HG03354 (cell line): ENCODE data around the gene POLE4.
A peak's percentile ranks its signal among the peaks of the same experiment; 100 is the strongest.

Source experiments
- ATAC-seq: cut with Tn5 transposase; IDR thresholded peaks from one replicate; pipeline ENCODE4 v1.9.1; 2021; ENCODE audit warnings: mild to moderate bottlenecking; ENCODE audit not compliant: unreplicated experiment, poor library complexity, severe bottlenecking

The POLE4 gene

GRCh38 chr2:74958274-74959105, at the start of gene POLE4:
TSS of gene POLE4 (plus strand) at chr2:74958643. CDS start at chr2:74958680, 37 bp downstream.
- peak; percentile 94 for ATAC-seq

GRCh38 chr2:74908748-74909444, 49.5 kb upstream of the POLE4 start:
- no peak for ATAC-seq

GRCh38 chr2:74910245-74910644, 48.2 kb upstream of the POLE4 start:
- no peak for ATAC-seq

- no peak for ATAC-seq
Observed at GRCh38 chr2:74911061-74911460, 47.4 kb upstream of the POLE4 start.

- no peak for ATAC-seq
Observed at GRCh38 chr2:74915743-74916142, 42.7 kb upstream of the POLE4 start.

GRCh38 chr2:74916394-74916793, 42.0 kb upstream of the POLE4 start:
- no peak for ATAC-seq

- ATAC-seq, result no peak
Observed at GRCh38 chr2:74917702-74918619, 40.5 kb upstream of the POLE4 start.

GRCh38 chr2:74919827-74920226, 38.6 kb upstream of the POLE4 start:
- no peak for ATAC-seq

- ATAC-seq, result no peak
Observed at GRCh38 chr2:74921236-74921736, 37.2 kb upstream of the POLE4 start.

- no peak for ATAC-seq
Observed at GRCh38 chr2:74922592-74923227, 35.7 kb upstream of the POLE4 start.

GRCh38 chr2:74924463-74925265, 33.8 kb upstream of the POLE4 start:
- ATAC-seq, result no peak

GRCh38 chr2:74925361-74925786, 33.1 kb upstream of the POLE4 start:
- no peak for ATAC-seq

GRCh38 chr2:74927621-74928020, 30.8 kb upstream of the POLE4 start:
- ATAC-seq, result no peak

GRCh38 chr2:74930811-74931486, 27.5 kb upstream of the POLE4 start:
- no peak for ATAC-seq

- ATAC-seq, result no peak
Observed at GRCh38 chr2:74931940-74932339, 26.5 kb upstream of the POLE4 start.

GRCh38 chr2:74935975-74936391, 22.5 kb upstream of the POLE4 start:
- ATAC-seq, result no peak

- ATAC-seq, result no peak
Observed at GRCh38 chr2:74937221-74937880, 21.1 kb upstream of the POLE4 start.

- ATAC-seq, result no peak
Observed at GRCh38 chr2:74938264-74938663, 20.2 kb upstream of the POLE4 start.
